Measurements from ENCODE around the gene TMOD4. TPM values are rescaled to one million over a fixed set of nuclear protein-coding genes. Genes with fewer than 3 reads are reported as not detected.
A peak's percentile ranks its signal among the peaks of the same experiment; 100 is the strongest.

TMOD4 gene
- total and polyA plus RNA-seq, 2 of the 13 experiments (the other 11 are each of a cell fraction or from before 2014, with no cell fraction given): 0.66 TPM; not detected in 1

DNA sequence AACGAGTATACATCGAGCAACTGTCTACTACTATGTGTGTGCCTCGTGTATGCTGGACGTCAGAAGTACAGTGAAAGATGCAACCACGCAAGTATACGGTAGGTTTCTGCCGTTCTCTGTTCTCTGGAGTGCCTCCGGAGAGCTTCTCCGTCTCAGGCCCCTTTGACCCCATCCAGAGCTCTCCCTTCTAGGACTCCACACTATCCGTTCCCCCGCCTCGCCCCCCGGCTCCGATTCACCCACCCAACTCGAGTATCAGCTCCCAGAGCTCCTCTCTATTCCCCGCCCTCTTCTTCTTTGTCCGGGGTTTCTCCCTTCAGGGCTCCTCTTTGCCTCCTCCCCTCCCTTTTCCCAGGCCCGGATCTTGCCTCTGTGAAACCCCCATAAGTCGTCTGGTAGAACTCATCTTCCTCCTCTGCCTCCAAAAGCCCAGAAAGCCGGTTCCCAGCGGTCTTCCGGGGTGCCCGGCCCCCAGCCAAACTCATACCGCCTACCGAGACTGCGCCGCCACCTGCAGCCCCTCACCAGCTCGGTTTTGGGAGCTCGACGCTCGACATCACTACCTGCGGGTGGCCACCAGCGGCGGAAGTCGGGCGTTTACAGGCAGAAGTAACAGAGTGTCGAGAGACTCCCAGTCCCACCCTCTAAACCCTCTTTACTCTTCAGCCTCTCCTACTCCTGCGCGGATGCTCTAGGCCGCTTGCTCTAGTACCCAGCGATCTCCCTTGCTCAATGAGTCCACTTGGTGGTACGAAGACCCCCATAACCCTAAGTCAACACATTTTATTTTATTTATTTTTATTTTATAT, 14.1 kb upstream of the TMOD4 start, which contains the start of gene VPS72 (continued):
- TF ChIP-seq, protein P1, sequence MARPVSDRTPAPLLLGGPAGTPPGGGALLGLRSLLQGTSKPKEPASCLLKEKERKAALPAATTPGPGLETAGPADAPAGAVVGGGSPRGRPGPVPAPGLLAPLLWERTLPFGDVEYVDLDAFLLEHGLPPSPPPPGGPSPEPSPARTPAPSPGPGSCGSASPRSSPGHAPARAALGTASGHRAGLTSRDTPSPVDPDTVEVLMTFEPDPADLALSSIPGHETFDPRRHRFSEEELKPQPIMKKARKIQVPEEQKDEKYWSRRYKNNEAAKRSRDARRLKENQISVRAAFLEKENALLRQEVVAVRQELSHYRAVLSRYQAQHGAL (CRISPR knock-in tag; IDR thresholded peaks at IDR 0.05; ENCODE audit: not compliant biosample characterization): no peak
- TF ChIP-seq FOXJ3 (CRISPR knock-in tag; IDR thresholded peaks at IDR 0.05; ENCODE audit: borderline replicate concordance) (peak; percentile 10; the same call in 1 of the 2 replicates), MBNL3 (CRISPR knock-in tag; conservative IDR thresholded peaks at IDR 0.05) (no peak), ZSCAN9 (CRISPR knock-in tag; IDR thresholded peaks at IDR 0.05; ENCODE audit: borderline replicate concordance) (peak; percentile 62; the same call in 1 of the 2 replicates), NFYB (CRISPR knock-in tag; IDR thresholded peaks at IDR 0.05) (peak; percentile 38; the same call in 1 of the 2 replicates), RXRA (CRISPR knock-in tag; IDR thresholded peaks at IDR 0.05) (0 out of 2 replicates have a peak, but pooled peaks have one; percentile 34), CENPT (CRISPR knock-in tag; IDR thresholded peaks at IDR 0.05; ENCODE audit: low read depth) (no peak), MYC (CRISPR knock-in tag; IDR thresholded peaks at IDR 0.05; ENCODE audit: borderline replicate concordance) (peak; percentile 88; the same call in 1 of the 2 replicates), ZNF292 (CRISPR knock-in tag; IDR thresholded peaks at IDR 0.05; ENCODE audit: borderline replicate concordance, low read depth) (peak; percentile 50; the same call in 1 of the 2 replicates), BORCS8-MEF2B (CRISPR knock-in tag; IDR thresholded peaks at IDR 0.05) (peak; percentile 69; the same call in 1 of the 2 replicates), HMG20B (CRISPR knock-in tag; conservative IDR thresholded peaks at IDR 0.05) (0 out of 2 replicates have a peak, but pooled peaks have one; percentile 45), ZNF543 (CRISPR knock-in tag; IDR thresholded peaks at IDR 0.05) (peak; percentile 42; the same call in 1 of the 2 replicates), ZNF354B (CRISPR knock-in tag; IDR thresholded peaks at IDR 0.05) (no peak), CENPX (CRISPR knock-in tag; IDR thresholded peaks at IDR 0.05) (no peak), ZNF556 (CRISPR knock-in tag; IDR thresholded peaks at IDR 0.05; ENCODE audit: borderline replicate concordance) (peak; percentile 65; the same call in 1 of the 2 replicates), TBX3 (IDR thresholded peaks at IDR 0.05; ENCODE audit: borderline replicate concordance) (peak; percentile 35; the same call in 1 of the 2 replicates)
- TF ChIP-seq, protein P2, sequence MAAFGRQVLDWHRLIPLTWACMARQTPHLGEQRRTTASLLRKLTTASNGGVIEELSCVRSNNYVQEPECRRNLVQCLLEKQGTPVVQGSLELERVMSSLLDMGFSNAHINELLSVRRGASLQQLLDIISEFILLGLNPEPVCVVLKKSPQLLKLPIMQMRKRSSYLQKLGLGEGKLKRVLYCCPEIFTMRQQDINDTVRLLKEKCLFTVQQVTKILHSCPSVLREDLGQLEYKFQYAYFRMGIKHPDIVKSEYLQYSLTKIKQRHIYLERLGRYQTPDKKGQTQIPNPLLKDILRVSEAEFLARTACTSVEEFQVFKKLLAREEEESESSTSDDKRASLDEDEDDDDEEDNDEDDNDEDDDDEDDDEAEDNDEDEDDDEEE (CRISPR knock-in tag; IDR thresholded peaks at IDR 0.05): 0 out of 2 replicates have a peak, but pooled peaks have one; percentile 58
- TF ChIP-seq, protein P3, sequence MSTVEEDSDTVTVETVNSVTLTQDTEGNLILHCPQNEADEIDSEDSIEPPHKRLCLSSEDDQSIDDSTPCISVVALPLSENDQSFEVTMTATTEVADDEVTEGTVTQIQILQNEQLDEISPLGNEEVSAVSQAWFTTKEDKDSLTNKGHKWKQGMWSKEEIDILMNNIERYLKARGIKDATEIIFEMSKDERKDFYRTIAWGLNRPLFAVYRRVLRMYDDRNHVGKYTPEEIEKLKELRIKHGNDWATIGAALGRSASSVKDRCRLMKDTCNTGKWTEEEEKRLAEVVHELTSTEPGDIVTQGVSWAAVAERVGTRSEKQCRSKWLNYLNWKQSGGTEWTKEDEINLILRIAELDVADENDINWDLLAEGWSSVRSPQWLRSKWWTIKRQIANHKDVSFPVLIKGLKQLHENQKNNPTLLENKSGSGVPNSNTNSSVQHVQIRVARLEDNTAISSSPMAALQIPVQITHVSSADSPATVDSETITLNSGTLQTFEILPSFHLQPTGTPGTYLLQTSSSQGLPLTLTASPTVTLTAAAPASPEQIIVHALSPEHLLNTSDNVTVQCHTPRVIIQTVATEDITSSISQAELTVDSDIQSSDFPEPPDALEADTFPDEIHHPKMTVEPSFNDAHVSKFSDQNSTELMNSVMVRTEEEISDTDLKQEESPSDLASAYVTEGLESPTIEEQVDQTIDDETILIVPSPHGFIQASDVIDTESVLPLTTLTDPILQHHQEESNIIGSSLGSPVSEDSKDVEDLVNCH (CRISPR knock-in tag; IDR thresholded peaks at IDR 0.05): no peak
- TF ChIP-seq, protein P4, sequence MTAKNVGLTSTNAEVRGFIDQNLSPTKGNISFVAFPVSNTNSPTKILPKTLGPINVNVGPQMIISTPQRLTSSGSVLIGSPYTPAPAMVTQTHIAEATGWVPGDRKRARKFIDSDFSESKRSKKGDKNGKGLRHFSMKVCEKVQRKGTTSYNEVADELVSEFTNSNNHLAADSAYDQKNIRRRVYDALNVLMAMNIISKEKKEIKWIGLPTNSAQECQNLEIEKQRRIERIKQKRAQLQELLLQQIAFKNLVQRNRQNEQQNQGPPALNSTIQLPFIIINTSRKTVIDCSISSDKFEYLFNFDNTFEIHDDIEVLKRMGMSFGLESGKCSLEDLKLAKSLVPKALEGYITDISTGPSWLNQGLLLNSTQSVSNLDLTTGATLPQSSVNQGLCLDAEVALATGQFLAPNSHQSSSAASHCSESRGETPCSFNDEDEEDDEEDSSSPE (CRISPR knock-in tag; IDR thresholded peaks at IDR 0.05): peak; percentile 63
- TF ChIP-seq, protein P5, sequence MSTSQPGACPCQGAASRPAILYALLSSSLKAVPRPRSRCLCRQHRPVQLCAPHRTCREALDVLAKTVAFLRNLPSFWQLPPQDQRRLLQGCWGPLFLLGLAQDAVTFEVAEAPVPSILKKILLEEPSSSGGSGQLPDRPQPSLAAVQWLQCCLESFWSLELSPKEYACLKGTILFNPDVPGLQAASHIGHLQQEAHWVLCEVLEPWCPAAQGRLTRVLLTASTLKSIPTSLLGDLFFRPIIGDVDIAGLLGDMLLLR (CRISPR knock-in tag; IDR thresholded peaks at IDR 0.05): 0 out of 2 replicates have a peak, but pooled peaks have one; percentile 40
- TF ChIP-seq, protein P6, sequence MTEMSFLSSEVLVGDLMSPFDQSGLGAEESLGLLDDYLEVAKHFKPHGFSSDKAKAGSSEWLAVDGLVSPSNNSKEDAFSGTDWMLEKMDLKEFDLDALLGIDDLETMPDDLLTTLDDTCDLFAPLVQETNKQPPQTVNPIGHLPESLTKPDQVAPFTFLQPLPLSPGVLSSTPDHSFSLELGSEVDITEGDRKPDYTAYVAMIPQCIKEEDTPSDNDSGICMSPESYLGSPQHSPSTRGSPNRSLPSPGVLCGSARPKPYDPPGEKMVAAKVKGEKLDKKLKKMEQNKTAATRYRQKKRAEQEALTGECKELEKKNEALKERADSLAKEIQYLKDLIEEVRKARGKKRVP (CRISPR knock-in tag; IDR thresholded peaks at IDR 0.05): peak in 1 of 2 experiments; percentile 40; a peak in 1 of 4 replicates

Measured in HepG2 (cell line).